GM19438 (cell line): ENCODE results near the gene SORCS2.

Experiments
- ATAC-seq: cut with Tn5 transposase; IDR thresholded peaks from one replicate; pipeline ENCODE4 v1.9.1; 2021; ENCODE audit warnings: low read depth; ENCODE audit not compliant: unreplicated experiment

The SORCS2 gene

DNA sequence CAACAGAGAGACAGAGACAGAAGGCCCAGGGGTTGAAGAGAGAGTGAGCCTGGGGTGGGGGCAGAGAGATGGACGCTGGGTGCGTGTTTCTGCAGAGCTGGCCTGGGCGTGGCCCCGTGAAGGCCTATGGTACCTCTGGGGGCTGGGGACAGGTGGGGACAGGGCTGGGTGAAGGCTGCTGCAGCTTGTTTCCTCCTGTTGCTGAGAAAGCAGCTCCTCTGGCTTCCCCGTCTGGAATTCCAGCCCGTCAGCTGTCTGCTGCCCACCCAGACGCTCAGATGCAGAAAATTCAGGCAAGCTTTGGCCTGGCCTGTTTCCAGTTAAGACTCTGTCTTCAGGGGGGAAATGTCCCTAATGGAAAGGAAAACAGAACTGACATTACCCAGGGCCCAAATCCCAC lies 319.2 kb downstream of the SORCS2 start:
- no peak for ATAC-seq

DNA sequence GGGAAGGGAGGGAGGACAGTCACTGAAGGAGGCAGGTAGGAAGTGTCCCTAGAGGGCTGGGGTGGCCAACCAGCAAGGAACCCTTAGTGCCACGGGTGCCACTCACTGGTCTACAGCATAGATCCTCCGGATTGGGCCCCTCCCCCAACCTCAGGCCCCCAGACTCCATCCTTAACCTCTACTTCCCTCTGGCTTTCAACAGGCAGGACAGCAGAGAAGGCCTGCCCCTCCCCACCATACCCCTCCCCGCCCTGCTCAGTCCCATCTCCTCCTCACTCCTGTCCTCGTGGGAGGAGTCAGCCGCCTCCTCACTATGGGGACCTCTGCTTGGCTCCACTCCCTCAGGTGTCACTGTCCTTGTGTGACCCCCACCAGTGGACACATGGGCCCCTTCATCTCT lies 320.1 kb downstream of the SORCS2 start:
- no peak for ATAC-seq

DNA sequence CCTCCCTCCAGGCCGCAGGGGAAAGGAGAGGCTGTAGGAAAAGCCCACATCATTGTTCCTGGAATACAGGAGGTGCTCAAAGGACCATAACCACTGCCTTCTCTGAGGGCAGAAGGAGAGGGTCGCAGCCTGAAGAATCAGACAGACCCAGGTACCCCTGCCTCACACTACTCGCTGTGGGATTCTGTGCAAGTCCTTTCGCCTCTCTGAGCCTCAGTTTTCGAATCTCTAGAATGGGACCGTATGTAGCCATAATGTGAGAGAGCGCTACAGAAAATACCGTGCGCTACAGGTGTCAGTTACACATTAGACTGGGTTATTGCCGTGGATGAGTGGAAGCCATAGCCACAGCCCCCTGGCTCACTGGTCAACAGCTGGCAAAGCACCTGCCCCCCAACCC lies 320.6 kb downstream of the SORCS2 start:
- no peak for ATAC-seq

DNA sequence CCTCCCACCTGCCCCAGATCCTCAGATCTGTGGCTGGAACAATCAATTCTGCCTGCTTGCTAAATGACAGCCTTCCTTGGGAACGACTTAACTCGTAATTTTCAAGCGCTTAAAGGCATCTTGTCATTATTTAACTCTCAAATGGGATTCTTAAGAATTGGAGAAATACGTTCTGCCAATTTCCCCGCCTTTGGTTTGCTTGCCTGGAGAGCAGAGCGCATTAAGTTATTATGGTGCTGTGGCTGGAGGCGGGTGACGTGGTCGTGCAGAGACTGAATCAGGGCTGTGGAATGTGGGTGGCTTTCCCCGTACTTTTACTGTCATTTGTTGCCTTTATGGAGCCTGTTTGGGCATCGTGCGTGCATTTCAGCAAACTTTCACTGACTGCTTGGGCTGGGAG lies 321.3 kb downstream of the SORCS2 start:
- ATAC-seq, result no peak

DNA sequence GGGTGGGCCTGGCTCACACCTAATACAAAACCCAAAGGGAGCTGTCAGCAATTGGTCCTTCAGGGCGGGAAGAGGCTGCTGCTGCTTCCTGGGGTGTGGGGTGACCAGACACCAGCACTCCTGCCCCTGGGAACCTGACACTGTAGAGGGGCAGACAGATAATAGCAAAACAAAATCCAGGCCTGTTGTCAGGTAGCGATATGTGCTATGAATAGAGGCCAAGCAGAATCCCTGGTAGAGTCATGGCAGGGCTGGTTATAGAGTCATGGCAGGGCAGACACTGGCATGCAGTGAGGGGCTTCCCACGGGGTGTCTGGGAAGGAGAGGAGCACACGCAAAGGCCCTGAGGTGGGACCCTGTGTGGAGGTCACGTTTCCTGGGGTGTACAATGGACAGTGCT lies 321.9 kb downstream of the SORCS2 start:
- ATAC-seq, result no peak

DNA sequence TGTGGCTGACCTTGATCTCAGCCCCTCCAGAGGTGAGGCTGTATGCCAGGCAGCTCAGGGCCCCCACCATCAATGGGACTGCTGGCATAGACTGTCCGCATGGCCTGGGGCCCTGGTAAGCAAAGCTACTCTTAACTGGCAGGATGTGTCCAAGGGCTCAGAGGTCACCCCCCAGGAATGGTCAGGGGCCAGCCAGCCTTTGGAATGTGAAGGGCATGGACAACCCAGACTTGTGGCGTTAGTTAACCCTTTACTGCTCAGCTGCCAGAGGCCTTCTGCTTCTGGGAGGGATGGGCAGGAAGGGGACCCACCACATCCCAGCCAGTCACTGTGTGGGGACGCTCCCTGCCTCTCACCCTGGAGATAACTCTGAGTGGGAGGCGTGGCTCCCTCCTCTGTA lies 322.5 kb downstream of the SORCS2 start:
- no peak for ATAC-seq

DNA sequence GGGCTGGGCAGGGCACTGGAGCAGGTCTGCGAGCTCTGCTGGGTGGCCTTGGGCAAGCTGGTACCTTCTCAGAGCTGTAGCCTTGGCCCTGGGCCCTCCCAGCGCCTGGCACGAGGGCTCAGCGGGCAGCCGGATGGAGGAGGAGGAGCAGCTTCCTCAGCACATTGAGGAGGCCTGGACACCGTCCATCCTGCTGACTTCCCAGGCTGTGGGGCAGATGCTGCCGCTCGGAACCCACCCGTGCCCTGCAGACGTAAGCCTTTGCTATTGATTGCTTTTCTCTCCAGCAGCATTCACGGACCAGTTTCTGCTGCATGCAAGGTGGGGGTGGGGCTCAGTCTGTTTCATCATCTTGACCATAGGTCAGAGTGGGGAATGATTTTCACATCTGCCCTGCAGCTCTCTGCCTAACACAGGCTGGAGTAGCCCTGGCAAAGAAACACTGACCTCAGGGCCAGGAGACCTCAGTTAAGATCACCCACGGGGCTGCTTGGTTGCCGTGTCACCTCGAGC lies 323.1 kb downstream of the SORCS2 start:
- ATAC-seq, result no peak

DNA sequence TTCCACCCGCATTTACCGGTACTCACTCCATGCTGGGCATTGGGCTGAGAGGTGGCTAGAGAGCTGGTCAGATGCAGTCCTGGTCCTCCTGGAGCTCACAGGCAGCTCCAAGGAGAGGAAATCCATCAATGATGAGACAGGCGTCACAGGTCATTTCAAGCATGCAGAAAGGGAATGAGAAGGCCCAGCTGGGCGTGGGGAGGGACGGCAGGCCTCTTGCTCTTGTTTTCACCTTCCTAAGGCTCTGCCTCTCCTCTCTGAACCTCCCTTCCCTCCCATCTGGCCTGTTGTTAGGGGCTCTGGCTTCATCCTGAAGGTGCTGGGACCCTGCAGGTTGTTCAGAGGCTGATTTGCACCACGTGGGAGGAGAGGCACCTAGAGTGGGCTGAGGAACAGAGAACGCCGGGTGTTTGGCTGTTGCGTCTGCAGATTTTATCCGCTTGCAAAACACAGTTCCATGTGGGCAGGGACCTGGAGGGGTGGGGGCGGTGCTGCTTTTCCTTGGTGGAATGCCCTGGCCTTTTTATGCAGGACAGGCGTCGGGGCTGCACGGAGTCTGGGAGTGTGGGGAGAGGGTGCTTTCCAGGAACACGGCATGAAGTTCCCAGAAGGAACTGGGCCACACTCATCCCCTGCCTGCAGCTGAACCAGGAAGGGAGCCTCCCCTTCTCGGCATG lies 323.9 kb downstream of the SORCS2 start:
- ATAC-seq, result no peak

DNA sequence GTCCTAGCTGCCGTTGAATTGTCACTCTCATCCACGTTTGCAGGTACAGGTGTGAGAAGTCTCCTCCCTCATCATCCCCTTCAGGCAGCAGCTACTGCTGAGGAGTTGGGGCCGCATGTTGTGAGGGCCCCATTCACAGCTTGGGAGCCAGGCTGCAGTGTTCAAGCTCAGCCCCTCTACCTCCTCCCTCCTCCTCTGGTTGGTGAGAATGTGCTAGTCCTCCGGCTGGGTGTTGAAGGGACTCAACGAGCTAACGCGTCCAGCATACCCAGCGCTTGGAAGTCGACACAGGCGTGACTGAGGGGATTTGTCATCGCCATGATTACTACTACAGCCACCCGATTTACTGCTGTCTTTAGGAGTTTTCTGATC lies 324.4 kb downstream of the SORCS2 start:
- no peak for ATAC-seq

DNA sequence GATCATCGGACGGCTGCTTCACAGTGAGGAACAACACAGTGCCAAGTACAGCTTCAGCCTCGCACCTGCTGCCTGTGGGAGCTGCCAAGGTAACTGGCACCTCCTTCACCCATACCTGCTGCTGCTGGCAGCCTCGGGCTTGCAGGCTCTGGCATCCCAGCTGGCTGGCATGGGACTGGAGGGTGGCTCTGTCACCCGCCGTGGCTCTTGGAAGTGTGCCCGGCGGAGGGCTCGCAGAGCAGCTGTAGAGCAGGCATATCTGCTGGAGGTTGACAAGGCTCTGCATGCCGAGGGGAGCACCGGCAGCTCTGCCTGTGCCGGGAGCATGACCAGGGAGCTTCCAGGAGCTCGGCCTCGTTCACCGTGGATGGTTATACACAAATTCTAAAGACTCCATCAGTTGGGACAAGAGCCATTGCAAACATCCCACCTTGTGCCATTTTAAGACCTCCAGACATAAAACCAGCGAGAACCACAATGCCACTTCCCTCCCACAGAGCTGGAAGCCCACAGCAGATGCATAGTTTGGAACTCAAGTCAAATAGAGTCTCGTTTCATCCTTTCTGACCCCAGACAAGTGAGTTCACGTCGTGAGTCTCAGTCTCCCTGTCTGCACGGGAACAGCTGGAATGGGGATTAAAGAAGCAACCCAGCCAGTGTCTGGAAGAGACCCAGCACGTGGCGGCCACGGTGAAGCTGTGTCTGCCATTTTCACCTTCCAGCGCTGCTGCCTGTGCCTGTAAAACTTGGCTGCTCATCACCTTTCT lies 326.7 kb downstream of the SORCS2 start:
- ATAC-seq, result no peak

DNA sequence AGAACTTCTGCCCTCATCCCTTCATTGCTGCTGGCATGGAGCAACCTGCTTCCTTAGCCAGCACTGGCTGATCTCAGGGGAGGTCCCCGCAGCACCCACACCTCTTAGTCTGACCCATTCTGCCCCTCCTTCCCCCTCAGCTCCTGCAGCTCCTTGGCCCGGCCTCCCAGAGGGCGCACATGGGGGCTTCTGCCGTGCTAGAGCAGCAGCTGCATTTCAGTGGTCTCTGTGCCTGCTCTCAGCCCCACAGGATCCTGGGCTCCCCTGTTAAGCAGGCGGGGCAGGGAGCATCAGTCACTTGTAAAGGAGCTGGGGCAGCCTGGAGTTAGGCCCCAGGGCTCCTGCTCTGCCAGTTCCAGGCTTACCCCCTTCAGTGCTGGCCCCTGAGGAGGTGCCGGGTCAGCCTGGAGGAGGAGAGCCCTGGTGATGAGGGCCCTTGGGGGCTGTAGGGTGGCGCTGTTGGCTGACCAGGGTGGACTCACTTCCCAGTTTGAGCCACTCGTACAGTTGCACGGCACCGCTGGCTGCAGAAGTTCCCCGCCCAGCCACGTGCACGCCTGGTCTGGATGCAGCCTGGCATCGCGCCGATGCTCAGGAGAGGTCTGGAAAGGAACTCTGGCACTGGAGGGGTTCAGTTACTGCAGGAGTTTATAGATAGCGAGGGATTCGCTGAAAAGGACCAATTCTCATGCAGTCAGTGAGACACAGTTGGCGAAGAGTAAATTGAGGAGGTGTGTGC lies 327.5 kb downstream of the SORCS2 start:
- ATAC-seq, result no peak

DNA sequence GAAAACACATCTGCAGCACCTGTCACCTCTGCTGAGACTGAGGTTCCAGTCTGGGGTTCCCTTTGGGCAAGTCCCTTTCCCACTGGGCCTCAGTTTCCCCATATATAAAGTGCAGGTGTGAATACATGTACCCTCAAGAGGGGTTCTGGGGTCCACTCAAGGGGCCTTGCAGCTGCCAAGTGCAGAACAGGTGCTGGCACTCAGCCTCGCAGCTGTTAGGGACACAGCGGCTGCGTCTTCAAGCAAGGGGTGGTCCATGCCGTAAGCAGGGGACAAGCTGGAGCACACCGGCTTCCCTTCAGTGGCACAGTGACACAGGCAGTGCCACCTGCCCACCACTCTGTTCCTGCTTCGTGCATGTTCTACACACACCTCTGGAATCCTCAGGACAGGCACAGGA lies 329.3 kb downstream of the SORCS2 start:
- no peak for ATAC-seq

DNA sequence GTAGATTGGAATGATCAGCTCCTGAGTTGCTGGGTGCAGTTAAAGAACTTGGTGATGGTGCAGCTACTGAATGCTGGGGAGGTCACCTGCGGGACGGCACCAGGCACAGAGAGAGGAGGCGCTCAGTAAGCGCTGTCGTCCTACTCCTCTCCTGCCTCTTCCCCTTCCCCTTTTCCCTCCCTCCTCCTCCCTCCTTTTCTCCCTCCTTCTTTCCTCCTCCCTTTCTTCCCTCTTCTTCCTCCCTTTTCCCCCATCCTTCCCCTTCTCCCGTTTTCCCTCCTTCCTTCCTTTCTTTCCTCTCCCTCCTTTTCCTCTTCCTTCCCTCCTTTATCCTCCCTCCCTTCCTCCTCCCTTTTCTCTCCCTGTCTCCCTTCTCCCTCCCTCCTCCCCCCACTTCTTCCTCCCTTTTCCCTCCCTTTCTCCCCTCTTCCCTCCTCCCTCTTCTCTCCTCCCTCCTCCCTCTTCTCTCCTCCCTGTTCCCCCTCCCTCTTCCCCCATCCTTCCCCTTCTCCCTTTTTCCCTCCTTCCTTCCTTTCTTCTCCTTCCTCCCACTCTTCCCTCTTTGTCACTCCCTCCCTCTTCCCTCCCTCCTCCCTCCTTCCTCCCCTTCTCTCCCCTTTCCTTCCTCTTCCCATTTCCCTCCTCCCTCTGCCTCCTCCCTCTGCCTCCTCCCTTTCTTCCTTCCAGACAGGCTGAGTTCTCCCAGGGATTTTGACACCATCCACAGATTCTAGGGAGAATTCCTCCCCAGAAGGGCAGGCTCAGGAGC lies 330.3 kb downstream of the SORCS2 start:
- no peak for ATAC-seq

DNA sequence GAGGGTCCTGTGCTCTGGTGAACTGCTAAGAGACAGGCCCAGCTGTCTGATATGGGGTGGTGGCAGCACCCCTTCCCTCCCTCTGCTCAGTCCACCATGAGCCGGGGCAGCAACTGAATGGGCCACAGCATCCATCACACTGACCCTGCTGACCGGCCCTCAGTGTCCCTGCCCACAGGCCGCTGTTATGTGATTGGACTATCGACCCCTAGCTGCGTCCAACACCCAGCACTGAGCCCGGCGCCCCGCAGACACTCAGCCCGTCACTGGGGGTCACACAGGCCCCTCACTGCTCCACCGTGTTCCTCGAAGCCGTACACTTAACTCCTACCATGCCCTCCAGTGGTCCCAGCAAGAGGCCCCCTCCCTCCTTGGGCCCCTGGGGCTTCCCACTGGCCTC lies 331.2 kb downstream of the SORCS2 start:
- ATAC-seq, result no peak

DNA sequence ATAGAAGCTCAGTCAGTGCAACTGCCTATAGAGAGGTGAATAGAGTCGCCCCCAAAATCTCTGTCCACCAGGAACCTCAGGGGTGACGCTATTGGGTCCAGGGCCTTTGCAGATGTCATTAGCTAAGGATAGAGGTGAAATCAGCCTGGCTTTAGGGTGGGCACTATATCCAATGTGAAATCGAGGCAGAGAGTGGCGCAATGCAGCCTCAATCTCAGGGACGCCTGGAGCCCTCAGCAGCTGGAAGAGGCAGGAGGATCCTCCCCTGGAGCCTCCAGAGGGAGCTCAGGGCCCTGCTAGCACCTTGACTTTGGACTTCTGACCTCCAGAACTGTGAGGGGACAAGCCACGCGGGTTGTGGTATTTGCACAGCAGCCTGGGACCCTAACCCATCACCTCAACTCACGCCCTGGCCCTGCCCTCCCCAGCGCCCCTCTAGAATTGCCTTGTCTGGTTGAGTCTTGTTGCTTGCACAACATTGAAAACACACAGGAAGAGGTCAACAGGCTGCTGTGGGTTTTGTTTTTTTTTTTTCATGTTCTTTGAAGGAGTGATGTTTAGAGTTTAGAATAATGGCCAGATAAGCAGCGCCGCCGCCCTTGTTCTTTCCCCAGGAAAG lies 331.8 kb downstream of the SORCS2 start:
- no peak for ATAC-seq

DNA sequence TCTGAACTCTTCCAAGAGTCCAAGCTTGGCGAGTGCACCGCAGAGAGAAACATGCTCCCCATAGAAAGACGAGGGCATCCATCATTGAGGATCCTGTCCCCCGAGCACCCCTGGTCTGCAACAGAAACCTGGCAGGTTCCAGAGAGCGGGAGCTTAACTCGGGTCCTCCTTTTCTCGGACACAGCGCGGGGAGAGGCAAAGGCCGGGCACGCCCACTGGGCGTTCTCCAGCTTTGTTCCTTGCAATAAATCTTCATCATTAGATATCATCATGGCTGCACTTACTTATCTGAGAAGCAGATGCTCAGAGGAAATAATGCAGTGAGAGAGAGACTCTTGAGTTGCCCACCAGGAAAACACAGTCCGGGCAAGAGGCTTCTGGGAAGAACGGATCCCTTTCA lies 332.5 kb downstream of the SORCS2 start:
- no peak for ATAC-seq

DNA sequence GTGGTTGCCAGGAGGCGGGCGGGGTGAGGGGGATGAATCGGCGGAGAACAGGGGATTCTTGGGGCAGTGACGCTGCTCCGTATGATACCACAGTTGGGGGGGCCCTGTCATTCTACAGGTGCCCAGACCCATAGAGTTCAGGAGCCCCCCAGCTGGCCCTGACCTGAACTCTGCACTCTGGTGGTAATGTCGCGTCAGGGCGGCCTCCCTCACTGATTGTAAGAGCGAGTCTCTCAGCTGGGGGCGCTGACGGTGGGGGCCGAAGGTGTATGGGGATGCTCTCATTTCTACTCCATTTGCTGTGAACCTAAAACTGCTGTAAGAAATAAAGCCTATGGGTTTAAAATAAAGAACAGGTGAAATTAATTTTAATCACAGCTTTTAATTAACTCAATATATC lies 334.2 kb downstream of the SORCS2 start:
- no peak for ATAC-seq

DNA sequence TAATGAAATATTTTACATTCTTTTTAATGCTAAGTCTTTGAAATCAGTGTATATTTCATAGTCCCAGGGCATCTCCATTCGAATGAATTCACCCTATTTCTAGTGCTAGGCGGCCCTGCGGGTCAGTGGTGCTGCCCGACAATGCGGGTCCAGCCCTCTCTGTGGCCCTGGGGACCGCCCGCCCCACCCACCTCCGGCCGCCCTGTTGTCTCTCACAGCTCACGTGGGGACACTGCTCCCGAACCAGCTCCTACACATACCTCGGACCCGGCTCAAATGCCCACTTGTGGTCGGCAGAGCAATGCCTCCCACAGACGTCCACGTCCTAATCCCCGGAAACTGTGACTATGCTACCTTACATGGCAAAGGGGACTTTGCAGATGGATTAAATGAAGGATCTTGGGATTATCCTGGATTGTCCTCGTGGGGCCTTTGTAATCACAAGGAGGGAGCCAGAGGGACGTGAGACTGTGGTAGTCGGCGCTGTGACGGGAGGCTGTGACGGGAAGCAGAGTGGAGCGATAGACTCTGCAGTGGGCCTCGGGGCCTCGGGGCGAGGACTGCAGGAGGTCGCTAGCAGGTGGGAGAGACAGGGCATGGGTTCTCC lies 334.7 kb downstream of the SORCS2 start:
- no peak for ATAC-seq

DNA sequence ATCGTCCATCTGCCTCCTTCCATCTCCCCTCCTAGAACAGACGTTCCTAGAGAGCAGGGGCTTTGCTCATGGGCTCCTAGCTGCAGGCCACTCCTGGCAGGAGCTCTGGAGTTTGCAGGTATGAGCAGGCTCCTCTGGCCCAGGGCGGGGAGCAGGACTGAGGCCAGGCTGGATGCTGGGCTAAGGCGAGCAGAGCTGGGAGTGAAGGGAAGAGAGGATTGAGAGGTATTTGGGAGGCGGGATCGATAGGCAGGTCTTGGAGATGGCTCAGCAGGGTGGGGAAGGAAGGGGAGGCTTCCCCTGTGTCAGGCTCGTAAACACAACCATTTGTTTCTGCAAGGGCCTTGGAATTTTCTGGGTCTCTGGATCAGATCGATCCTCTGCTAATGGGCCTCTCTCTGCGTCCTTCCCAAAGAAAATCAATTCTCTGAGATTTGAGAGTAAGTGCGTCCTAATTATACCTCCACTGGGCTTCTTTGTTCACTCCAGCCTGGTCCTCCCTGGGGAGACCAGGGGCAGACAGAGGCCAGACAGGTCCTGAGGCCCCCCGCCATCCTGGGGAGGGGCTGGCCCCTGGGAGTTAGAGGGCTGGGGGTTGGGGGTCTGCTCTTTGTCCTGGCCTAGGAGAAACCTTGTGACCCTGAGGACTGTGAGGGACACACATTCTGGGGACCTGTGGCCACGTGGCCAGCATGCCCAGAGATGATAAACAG lies 337.2 kb downstream of the SORCS2 start:
- ATAC-seq, result no peak
